ENCODE measurements around the gene FAM120AOS. TPM values are rescaled to one million over a fixed set of nuclear protein-coding genes. Genes with fewer than 3 reads are reported as not detected.
"Not testable (repeated sequence)": the region's sequence is repeated elsewhere in the genome, so short reads cannot be mapped to it uniquely, and the experiment has no call there.

The FAM120AOS gene
- total RNA-seq, 2 experiments from 2014 or later: 25.5 to 26.0 TPM

GRCh38 chr9:93452710-93453046 is 703 bp downstream of the FAM120AOS start:
- CTCF ChIA-PET: interaction anchor here (1.9 to 3.4 kb wide), 2 partner anchors 11 to 114 kb away, joined by 12 to 18 read pairs; no protein-coding TSS in a partner anchor
- intact Hi-C loops (cut with micrococcal nuclease): loop anchor here (1.0 to 10.0 kb wide), 10 partner anchors 11 to 714 kb away; partner anchors contain the start of genes BARX1, BICD2 and ZNF484
- no peaks in the 10 kb centered on the region for H3K27me3 Mint-ChIP-seq (ENCODE audit: low read depth)
- peak overlapping the region; percentile 87 for H3K4me3 Mint-ChIP-seq
- peak overlapping the region; percentile 84 for H3K27ac Mint-ChIP-seq
- DNase-seq: no peak
- peaks cover 41% of the 10 kb centered on the region for H3K4me1 Mint-ChIP-seq (ENCODE audit: low read depth)
- H3K9me3 Mint-ChIP-seq: no peaks in the 10 kb centered on the region
- H3K36me3 Mint-ChIP-seq (ENCODE audit: low read depth): peaks cover 30% of the 10 kb centered on the region

GRCh38 chr9:93451849-93452709 is 1.3 kb downstream of the FAM120AOS start:
- peak overlapping the region; percentile 87 for H3K4me3 Mint-ChIP-seq
- peak overlapping the region; percentile 95 for H3K27ac Mint-ChIP-seq
- peaks cover 37% of the 10 kb centered on the region for H3K4me1 Mint-ChIP-seq (ENCODE audit: low read depth)
- no peaks in the 10 kb centered on the region for H3K9me3 Mint-ChIP-seq
- no peaks in the 10 kb centered on the region for H3K27me3 Mint-ChIP-seq (ENCODE audit: low read depth)
- CTCF ChIA-PET: interaction anchor here (3.4 kb wide), 1 partner anchor 115 kb away, joined by 18 read pairs; no protein-coding TSS in a partner anchor
- DNase-seq: peak; percentile 62
- peaks cover 33% of the 10 kb centered on the region for H3K36me3 Mint-ChIP-seq (ENCODE audit: low read depth)
- intact Hi-C loops (cut with micrococcal nuclease): loop anchor here (2.0 to 10.0 kb wide), 6 partner anchors 123 to 715 kb away; partner anchors contain the start of genes BARX1, BICD2 and ZNF484

GRCh38 chr9:93450945-93451815 is 2.2 kb downstream of the FAM120AOS start, which contains the start of gene FAM120A:
TSS of gene FAM120A (plus strand) at chr9:93451685. CDS start at chr9:93451916, 231 bp downstream.
- CTCF ChIA-PET: interaction anchor here (3.4 kb wide), 1 partner anchor 115 kb away, joined by 18 read pairs; no protein-coding TSS in a partner anchor
- peaks cover 29% of the 10 kb centered on the region for H3K4me1 Mint-ChIP-seq (ENCODE audit: low read depth)
- peak; percentile 73 for DNase-seq
- H3K9me3 Mint-ChIP-seq: no peaks in the 10 kb centered on the region
- no peaks in the 10 kb centered on the region for H3K27me3 Mint-ChIP-seq (ENCODE audit: low read depth)
- intact Hi-C loops (cut with micrococcal nuclease): loop anchor here (5.0 to 10.0 kb wide), 3 partner anchors 499 to 574 kb away; partner anchors contain the start of genes BARX1 and ZNF484
- peak within 1 kb of the TSS; percentile 95 for H3K27ac Mint-ChIP-seq
- H3K4me3 Mint-ChIP-seq: peak within 1 kb of the TSS; percentile 87
- H3K36me3 Mint-ChIP-seq (ENCODE audit: low read depth): peaks cover 30% of the 10 kb centered on the region

- Mint-ChIP-seq H3K36me3 (ENCODE audit: low read depth) (peaks cover 26% of the 10 kb centered on the region), H3K27me3 (ENCODE audit: low read depth) (no peaks in the 10 kb centered on the region), H3K9me3 (no peaks in the 10 kb centered on the region), H3K27ac (peak overlapping the region; percentile 46), H3K4me3 (no peak overlapping the region), H3K4me1 (ENCODE audit: low read depth) (peaks cover 12% of the 10 kb centered on the region)
- intact Hi-C loops (cut with micrococcal nuclease): no loop called here
- CTCF ChIA-PET: interaction anchor here (1.3 kb wide), 1 partner anchor 119 kb away, joined by 6 read pairs; no protein-coding TSS in a partner anchor
- no peak for DNase-seq
These were observed 5.7 kb downstream of the FAM120AOS start for GRCh38 chr9:93447655-93448054.

- Mint-ChIP-seq H3K4me1 (ENCODE audit: low read depth) (peaks cover 12% of the 10 kb centered on the region), H3K27me3 (ENCODE audit: low read depth) (no peaks in the 10 kb centered on the region), H3K4me3 (no peak overlapping the region), H3K9me3 (no peaks in the 10 kb centered on the region), H3K27ac (peak overlapping the region; percentile 28), H3K36me3 (ENCODE audit: low read depth) (peaks cover 23% of the 10 kb centered on the region)
- intact Hi-C loops (cut with micrococcal nuclease): no loop called here
- CTCF ChIA-PET: no interaction called here
- DNase-seq: no peak
These were observed 7.3 kb downstream of the FAM120AOS start for GRCh38 chr9:93446073-93446472.

- Mint-ChIP-seq H3K27ac (no peak overlapping the region), H3K36me3 (ENCODE audit: low read depth) (peaks cover 7% of the 10 kb centered on the region), H3K4me3 (no peak overlapping the region), H3K9me3 (no peaks in the 10 kb centered on the region), H3K4me1 (ENCODE audit: low read depth) (no peaks in the 10 kb centered on the region), H3K27me3 (ENCODE audit: low read depth) (no peaks in the 10 kb centered on the region)
- no peak for DNase-seq
- CTCF ChIA-PET: interaction anchor here (0.6 kb wide), 1 partner anchor 59 kb away, joined by 3 read pairs; no protein-coding TSS in a partner anchor
- intact Hi-C loops (cut with micrococcal nuclease): no loop called here
These were observed 12.3 kb downstream of the FAM120AOS start for GRCh38 chr9:93440896-93441580.

- H3K27me3 Mint-ChIP-seq (ENCODE audit: low read depth); intact Hi-C loops (cut with micrococcal nuclease); H3K4me1 Mint-ChIP-seq (ENCODE audit: low read depth); CTCF ChIA-PET; H3K27ac Mint-ChIP-seq; H3K36me3 Mint-ChIP-seq (ENCODE audit: low read depth); H3K9me3 Mint-ChIP-seq; DNase-seq; H3K4me3 Mint-ChIP-seq: not testable (repeated sequence)
These were observed 14.1 kb downstream of the FAM120AOS start for GRCh38 chr9:93439301-93439700.

- intact Hi-C loops (cut with micrococcal nuclease): no loop called here
- Mint-ChIP-seq H3K4me3 (no peak overlapping the region), H3K27ac (no peak overlapping the region), H3K27me3 (ENCODE audit: low read depth) (no peaks in the 10 kb centered on the region), H3K9me3 (no peaks in the 10 kb centered on the region), H3K36me3 (ENCODE audit: low read depth) (no peaks in the 10 kb centered on the region), H3K4me1 (ENCODE audit: low read depth) (no peaks in the 10 kb centered on the region)
- CTCF ChIA-PET: no interaction called here
- no peak for DNase-seq
These were observed 15.4 kb downstream of the FAM120AOS start for GRCh38 chr9:93437996-93438395.

GRCh38 chr9:93436655-93437407 is 16.6 kb downstream of the FAM120AOS start:
- Mint-ChIP-seq H3K36me3 (ENCODE audit: low read depth) (no peaks in the 10 kb centered on the region), H3K9me3 (no peaks in the 10 kb centered on the region), H3K4me1 (ENCODE audit: low read depth) (peaks cover 1% of the 10 kb centered on the region), H3K27ac (no peak overlapping the region), H3K4me3 (no peak overlapping the region), H3K27me3 (ENCODE audit: low read depth) (no peaks in the 10 kb centered on the region)
- DNase-seq: no peak
- CTCF ChIA-PET: no interaction called here
- intact Hi-C loops (cut with micrococcal nuclease): no loop called here

- Mint-ChIP-seq H3K27ac (no peak overlapping the region), H3K9me3 (no peaks in the 10 kb centered on the region), H3K27me3 (ENCODE audit: low read depth) (no peaks in the 10 kb centered on the region), H3K36me3 (ENCODE audit: low read depth) (no peaks in the 10 kb centered on the region), H3K4me3 (no peak overlapping the region), H3K4me1 (ENCODE audit: low read depth) (peaks cover 2% of the 10 kb centered on the region)
- DNase-seq: no peak
- CTCF ChIA-PET: no interaction called here
- intact Hi-C loops (cut with micrococcal nuclease): no loop called here
These were observed 17.2 kb downstream of the FAM120AOS start for GRCh38 chr9:93436218-93436617.

- H3K4me1 Mint-ChIP-seq (ENCODE audit: low read depth): peaks cover 2% of the 10 kb centered on the region
- CTCF ChIA-PET: no interaction called here
- DNase-seq: no peak
- no peaks in the 10 kb centered on the region for H3K9me3 Mint-ChIP-seq
- H3K4me3 Mint-ChIP-seq: no peak overlapping the region
- intact Hi-C loops (cut with micrococcal nuclease): no loop called here
- H3K36me3 Mint-ChIP-seq (ENCODE audit: low read depth): no peaks in the 10 kb centered on the region
- H3K27me3 Mint-ChIP-seq (ENCODE audit: low read depth): no peaks in the 10 kb centered on the region
- no peak overlapping the region for H3K27ac Mint-ChIP-seq
These were observed 18.0 kb downstream of the FAM120AOS start for GRCh38 chr9:93435386-93435785.
